Smooth muscle cell of the brain vasculature (primary cell): ENCODE data around the gene SEC14L6.
"Not testable (repeated sequence)": the region's sequence is repeated elsewhere in the genome, so short reads cannot be mapped to it uniquely, and the experiment has no call there.

Source experiments
- DNase-seq: peaks from one replicate; pipeline ENCODE4 v3.0.0-alpha.2; 2012; ENCODE audit warnings: low read depth, low spot score

The SEC14L6 gene

GRCh38 chr22:30566125-30566524 is 19.6 kb upstream of the SEC14L6 start:
- no peak for DNase-seq

GRCh38 chr22:30565341-30565740 is 18.8 kb upstream of the SEC14L6 start:
- DNase-seq, result no peak

- no peak for DNase-seq
Observed at GRCh38 chr22:30564761-30565119, 18.2 kb upstream of the SEC14L6 start.

- DNase-seq, result no peak
Observed at GRCh38 chr22:30564045-30564760, 17.7 kb upstream of the SEC14L6 start.

GRCh38 chr22:30562366-30562765 is 15.8 kb upstream of the SEC14L6 start:
- DNase-seq, result no peak

- DNase-seq, result no peak
Observed at GRCh38 chr22:30561402-30562189, 15.1 kb upstream of the SEC14L6 start.

- DNase-seq, result not testable (repeated sequence)
Observed at GRCh38 chr22:30560643-30561202, 14.2 kb upstream of the SEC14L6 start.

- no peak for DNase-seq
Observed at GRCh38 chr22:30559889-30560288, 13.3 kb upstream of the SEC14L6 start.

GRCh38 chr22:30557243-30557642 is 10.7 kb upstream of the SEC14L6 start:
- no peak for DNase-seq

GRCh38 chr22:30556388-30556787 is 9.8 kb upstream of the SEC14L6 start:
- no peak for DNase-seq

- DNase-seq, result no peak
Observed at GRCh38 chr22:30555282-30556210, 9.0 kb upstream of the SEC14L6 start.

- DNase-seq, result no peak
Observed at GRCh38 chr22:30553971-30554370, 7.4 kb upstream of the SEC14L6 start.

GRCh38 chr22:30552719-30553118 is 6.2 kb upstream of the SEC14L6 start:
- no peak for DNase-seq

GRCh38 chr22:30551813-30552212 is 5.3 kb upstream of the SEC14L6 start:
- DNase-seq, result not testable (repeated sequence)

GRCh38 chr22:30547188-30547587 is 647 bp upstream of the SEC14L6 start:
- no peak for DNase-seq

- DNase-seq, result no peak
Observed at GRCh38 chr22:30542811-30543188, 3.7 kb downstream of the SEC14L6 start.

GRCh38 chr22:30541961-30542810 is 4.4 kb downstream of the SEC14L6 start:
- no peak for DNase-seq

GRCh38 chr22:30541511-30541910 is 5.0 kb downstream of the SEC14L6 start:
- DNase-seq, result not testable (repeated sequence)

- DNase-seq, result no peak
Observed at GRCh38 chr22:30539368-30539767, 7.2 kb downstream of the SEC14L6 start.

GRCh38 chr22:30538280-30538679 is 8.3 kb downstream of the SEC14L6 start:
- no peak for DNase-seq
